Hematopoietic multipotent progenitor cell treated with erythropoietin and hydrocortisone succinate and interleukin-3 and kit ligand, for 15 days (in vitro differentiated cells): ENCODE results near the gene RASSF6.
"Not testable (repeated sequence)": the region's sequence is repeated elsewhere in the genome, so short reads cannot be mapped to it uniquely, and the experiment has no call there.

Experiments
- DNase-seq: peaks from one replicate; pipeline ENCODE4 v3.0.0-alpha.2; 2015; ENCODE audit warnings: low spot score

RASSF6 gene

DNA sequence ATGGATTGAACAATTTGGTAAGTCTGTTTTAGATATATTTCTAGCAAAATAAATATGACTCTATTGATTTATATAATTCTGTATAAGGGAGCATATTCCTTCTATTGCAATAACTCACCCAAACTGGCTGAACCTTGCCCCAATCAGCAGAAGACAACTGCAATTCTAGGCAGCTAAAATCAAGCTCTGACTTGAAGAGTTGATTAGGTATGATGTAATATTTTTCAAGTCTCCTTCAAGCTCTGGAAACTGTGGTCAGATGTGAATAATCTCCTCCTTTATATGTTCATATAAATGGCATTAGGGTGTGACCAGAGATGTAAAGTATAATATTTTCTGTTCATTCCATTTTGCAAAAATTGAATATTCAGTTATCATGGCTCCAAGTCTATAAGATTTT, 8.2 kb downstream of the RASSF6 start:
- DNase-seq, result no peak

DNA sequence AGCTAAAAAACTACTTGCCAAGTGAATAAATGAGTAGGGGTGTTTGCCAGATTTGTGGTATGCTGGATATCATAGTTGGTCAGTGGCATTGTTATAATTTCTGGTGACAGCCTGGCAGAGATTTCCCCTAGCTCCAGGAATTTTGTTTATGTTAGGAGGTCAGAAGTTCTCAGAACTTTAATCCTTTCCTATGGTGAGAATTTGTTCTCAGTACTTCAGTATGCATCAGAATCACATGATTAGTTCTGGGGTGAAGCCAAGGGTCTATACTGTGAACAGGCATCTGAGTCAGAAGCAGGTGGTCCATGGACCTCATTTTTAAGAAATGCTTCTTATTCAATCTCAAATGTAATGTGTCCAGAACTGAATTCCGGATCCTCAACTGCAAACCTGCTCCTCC, 10.5 kb downstream of the RASSF6 start:
- no peak for DNase-seq

DNA sequence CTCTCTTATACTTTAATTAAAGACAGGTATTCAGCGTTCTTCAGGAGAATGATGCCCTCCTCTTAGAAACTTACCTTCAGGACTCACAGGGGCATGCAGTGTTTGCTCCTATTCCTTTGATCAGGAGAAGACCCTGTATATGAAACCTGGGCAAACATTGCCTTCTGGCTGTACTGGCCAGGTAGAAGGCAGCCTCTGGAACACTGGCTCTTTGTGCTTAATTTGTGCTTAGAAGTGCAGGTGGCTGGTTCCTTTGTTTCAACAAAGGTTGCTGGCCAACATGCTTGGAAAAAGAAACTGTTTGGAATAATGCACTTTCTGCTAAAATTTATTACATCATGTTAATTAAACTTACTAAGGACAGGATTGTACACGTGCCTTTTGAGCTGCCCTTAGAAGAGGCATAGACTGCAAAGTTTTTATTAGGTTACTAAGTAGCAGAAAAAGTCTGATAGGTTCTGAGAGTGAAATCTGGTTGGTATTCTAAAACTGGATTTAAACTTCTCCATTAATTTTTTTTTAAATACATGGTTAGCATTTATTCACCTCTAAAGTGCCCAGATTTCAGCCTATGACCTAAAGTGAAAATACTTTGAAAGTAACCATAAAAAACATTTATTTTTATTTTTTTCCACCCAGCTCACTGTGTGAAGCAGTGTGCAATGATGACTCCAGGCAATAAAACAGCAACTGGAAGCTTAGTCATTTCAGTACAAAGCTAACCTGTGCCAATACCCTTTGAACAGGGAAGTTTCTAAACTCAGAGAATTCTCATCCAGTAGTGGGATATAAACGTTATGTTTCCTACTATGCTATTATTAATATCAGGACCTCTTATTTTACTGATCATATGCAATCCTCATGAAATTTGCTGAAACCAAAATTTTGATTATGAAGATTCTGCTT, 11.3 kb downstream of the RASSF6 start:
- DNase-seq, result no peak

- no peak for DNase-seq
These were observed 12.7 kb downstream of the RASSF6 start for GRCh38 chr4:73607375-73608033.

- no peak for DNase-seq
These were observed 13.7 kb downstream of the RASSF6 start for GRCh38 chr4:73606465-73606974.

GRCh38 chr4:73603854-73604584, 16.2 kb downstream of the RASSF6 start:
- no peak for DNase-seq

- no peak for DNase-seq
These were observed 16.9 kb downstream of the RASSF6 start for GRCh38 chr4:73603271-73603710.

GRCh38 chr4:73600954-73601353, 19.3 kb downstream of the RASSF6 start:
- DNase-seq, result no peak

GRCh38 chr4:73599182-73599581, 21.1 kb downstream of the RASSF6 start:
- no peak for DNase-seq

DNA sequence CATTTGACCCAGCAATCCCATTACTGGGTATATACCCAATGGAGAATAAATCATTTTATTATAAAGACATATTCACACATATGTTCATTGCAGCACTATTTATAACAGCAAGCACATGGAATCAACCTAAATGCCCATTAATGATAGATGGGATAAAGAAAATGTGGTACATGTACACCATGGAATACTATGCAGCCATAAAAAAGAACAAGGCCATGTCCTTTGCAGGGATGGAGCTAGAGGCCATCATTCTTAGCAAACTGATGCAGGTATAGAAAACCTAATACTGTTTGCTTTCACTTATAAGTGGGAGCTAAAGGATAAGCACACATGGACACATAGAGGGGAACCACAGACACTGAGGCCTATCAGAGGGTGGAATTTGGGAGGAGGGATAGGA, 22.6 kb downstream of the RASSF6 start:
- no peak for DNase-seq

GRCh38 chr4:73597183-73597582, 23.1 kb downstream of the RASSF6 start:
- not testable (repeated sequence) for DNase-seq

DNA sequence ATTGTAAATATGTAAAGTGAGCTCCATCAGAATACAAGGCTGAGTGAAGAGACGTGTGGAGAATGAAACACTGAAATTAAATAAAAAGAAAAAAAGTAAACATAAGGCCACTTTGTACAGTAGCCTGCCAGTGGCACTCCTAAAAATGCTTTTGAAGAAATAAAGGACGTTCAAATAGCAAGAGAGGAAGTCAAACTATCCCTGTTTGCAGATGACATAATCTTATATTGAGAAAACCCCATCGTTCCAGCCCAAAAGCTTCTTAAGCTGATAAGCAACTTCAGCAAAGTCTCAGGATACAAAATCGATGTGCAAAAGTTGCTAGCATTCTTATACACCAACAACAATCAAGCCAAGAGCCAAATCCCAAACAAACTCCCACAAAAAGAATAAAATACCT, 24.2 kb downstream of the RASSF6 start:
- DNase-seq, result no peak

DNA sequence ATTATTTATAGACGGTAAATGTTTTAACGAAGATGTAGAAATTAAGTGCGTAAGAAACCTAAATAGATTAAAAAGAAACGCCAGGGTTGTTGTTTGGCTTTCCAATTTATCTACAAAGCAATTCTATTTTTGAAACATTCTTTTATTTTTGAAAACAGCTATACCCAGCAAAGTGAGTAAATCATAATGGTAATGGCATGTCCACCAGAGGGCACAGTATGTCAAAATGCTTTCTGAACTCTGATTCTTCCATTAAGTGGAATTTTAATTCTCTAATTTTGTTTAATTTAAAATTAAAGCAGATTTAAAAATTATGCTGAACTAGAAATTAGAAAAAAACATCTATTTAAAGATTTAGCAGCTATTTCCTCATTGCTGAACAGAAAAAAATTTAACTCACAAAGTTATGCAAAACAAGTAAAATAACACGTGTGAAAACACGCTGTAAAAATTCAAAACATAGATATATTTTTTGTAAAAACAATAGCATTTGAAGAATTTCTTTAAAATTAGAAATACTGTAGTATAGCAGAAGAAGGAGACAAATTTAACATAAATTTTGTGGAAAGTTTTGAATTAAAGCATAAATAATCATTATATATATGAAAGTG, 26.5 kb downstream of the RASSF6 start:
- no peak for DNase-seq

DNA sequence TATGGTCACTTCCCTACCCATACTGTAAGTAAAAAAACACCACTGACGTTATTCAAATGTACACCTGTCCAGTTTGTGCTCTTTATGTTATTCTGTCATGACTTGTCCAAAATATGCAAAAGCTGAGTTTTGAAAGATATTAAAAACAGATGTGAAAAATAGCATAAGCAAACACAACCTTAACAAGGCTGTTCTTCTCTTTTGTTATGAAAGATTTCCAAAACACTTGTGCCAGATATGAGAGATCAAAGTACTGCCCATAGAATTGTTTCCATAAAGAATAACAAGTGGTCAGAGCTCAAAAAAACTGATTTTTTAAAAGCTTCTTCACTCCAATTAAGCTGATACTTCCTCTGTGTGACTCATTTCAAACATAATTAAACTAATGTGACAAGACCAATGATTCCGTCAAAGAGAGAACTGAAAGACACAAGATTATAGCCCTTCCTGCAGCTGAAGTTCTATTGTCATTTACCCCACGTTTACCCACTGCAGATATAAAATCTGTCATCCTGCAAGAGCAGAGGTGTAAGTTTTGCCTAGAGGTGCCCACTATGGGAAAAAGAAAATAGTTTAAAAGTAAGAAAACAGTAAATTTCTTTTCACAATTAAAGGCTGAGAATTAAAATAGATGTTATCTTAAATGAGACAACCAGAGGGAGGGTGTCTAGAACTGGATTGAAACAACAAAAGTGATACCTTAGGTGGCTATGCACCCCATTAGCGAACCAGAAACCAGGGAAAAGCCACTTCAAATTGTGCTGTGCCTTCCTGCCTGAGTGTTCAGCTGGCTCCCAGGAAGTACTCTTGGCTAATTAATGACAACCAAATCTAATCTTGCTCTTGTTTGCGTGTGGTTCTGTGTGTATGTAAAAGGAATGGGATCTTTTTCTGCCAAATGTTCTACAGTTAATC, 30.1 kb downstream of the RASSF6 start:
- no peak for DNase-seq

- DNase-seq, result no peak
These were observed 30.9 kb downstream of the RASSF6 start for GRCh38 chr4:73589261-73589847.

DNA sequence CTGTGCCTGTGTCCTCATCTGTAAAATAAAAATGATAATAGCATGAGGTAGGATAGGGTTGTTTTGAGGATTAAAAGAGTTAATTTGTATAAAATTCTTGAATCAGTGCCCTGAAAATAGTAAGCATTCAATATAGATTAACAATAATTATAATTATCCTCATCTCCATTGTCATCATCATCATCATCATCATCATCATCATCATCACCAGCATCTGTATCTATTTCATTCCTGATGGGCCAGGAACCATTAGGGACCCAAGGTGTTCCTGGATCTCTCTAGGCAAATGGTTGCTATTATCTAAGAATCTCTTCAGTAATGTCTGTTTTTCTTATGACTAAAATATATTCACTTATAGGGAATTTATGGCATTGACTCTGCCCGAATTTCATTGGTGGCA, 31.6 kb downstream of the RASSF6 start:
- no peak for DNase-seq

GRCh38 chr4:73586666-73587065, 33.6 kb downstream of the RASSF6 start:
- no peak for DNase-seq

GRCh38 chr4:73586040-73586439, 34.2 kb downstream of the RASSF6 start:
- no peak for DNase-seq

DNA sequence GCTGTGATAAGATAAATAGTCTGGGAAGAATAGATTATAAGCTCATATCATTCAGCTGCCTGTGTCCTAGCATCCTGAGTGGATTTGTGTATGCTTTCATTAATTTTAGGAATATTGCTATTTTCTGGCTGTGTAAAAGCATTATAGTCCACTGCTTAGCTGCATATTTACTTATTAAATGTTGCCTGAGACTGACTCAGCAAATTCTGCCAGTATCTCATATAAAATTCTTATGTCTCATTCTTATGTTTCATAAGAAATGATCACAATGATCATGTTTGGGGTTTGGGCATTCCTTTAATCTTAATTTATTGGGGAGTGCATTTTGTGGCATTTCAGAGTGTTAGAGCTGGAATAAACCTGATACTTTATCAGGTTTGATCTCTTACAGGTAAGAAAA, 34.9 kb downstream of the RASSF6 start:
- no peak for DNase-seq

GRCh38 chr4:73583666-73584065, 36.6 kb downstream of the RASSF6 start:
- no peak for DNase-seq

DNA sequence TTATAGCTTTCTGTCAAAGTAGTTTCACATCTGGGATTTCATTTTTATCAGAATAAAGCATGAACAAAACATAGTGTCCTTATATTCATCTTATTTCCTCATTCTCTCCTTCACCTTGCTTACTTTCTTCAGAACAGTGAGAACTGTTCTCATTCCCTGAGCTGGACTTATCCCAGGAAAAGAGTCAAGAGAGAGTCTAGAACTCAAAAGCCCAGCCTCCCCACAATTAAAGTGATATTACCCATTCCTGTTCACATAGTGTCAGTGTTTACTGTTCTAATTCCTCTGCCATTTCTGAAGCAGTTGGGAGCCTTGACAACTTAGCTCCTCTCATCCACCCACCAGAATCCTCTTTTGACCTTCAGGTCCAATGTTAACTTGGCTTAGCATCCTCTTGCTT, 42.9 kb downstream of the RASSF6 start:
- no peak for DNase-seq
